ENCODE measurements around the gene ARF4. TPM values are rescaled to one million over a fixed set of nuclear protein-coding genes. Genes with fewer than 3 reads are reported as not detected.

The ARF4 gene
- total and polyA plus RNA-seq, 2 of the 4 experiments (the other 2 are of a cell fraction) = 172 to 412 TPM

- H3K9me1 ChIP-seq (ENCODE audit: insufficient read depth, low read length) = no peaks in the 10 kb centered on the region
- H4K91ac ChIP-seq (ENCODE audit: insufficient read depth, low read depth, low read length) = no peak overlapping the region
- H3K18ac ChIP-seq (ENCODE audit: low read depth, low read length) = no peak overlapping the region
- H3K4me1 ChIP-seq (ENCODE audit: control insufficient read depth, insufficient read depth, low read length) = no peaks in the 10 kb centered on the region
- H2AK5ac ChIP-seq (ENCODE audit: low read depth, low read length) = no peak overlapping the region
- no peak overlapping the region for H2BK120ac ChIP-seq (ENCODE audit: low read depth, low read length)
- H3K4me3 ChIP-seq (ENCODE audit: insufficient read depth, low read depth, low read length) = no peak overlapping the region
- in situ Hi-C loops (cut with MboI; ENCODE audit: low sequenced_read_pairs) (no loop called here), intact Hi-C loops (cut with micrococcal nuclease) (no loop called here), dilution Hi-C loops (cut with HindIII; ENCODE audit: low sequenced_read_pairs, unreplicated experiment) (no loop called here)
- no peak overlapping the region for H3K4me2 ChIP-seq (ENCODE audit: low read depth, low read length)
- TF ChIP-seq MAFK (IDR thresholded peaks at IDR 0.05; ENCODE audit: low read depth, low read length) = no peak
- TF ChIP-seq NFE2L2 (IDR thresholded peaks at IDR 0.05; ENCODE audit: low read depth, low read length) = no peak
- TF ChIP-seq CTCF (conservative IDR thresholded peaks at IDR 0.05; ENCODE audit: low read depth, low read length) = no peak
- no peak for TF ChIP-seq MAZ (IDR thresholded peaks at IDR 0.05; ENCODE audit: borderline replicate concordance, low read depth, low read length)
- no peak for TF ChIP-seq RCOR1 (IDR thresholded peaks at IDR 0.05; ENCODE audit: insufficient replicate concordance, low read length)
- no peak for TF ChIP-seq CHD1 (IDR thresholded peaks at IDR 0.05; ENCODE audit: low read depth, low read length)
- no peak for TF ChIP-seq RFX5 (IDR thresholded peaks at IDR 0.05; ENCODE audit: low read depth, low read length)
- TF ChIP-seq BHLHE40 (IDR thresholded peaks at IDR 0.05; ENCODE audit: low read depth, low read length) = no peak
- TF ChIP-seq ELK1 (IDR thresholded peaks at IDR 0.05; ENCODE audit: borderline replicate concordance, low read depth, low read length) = no peak
- TF ChIP-seq RAD21 (IDR thresholded peaks at IDR 0.05; ENCODE audit: low read length) = no peak
- no peak for TF ChIP-seq CEBPB (IDR thresholded peaks at IDR 0.05; ENCODE audit: low read depth, low read length)
- no peak for TF ChIP-seq FOS (IDR thresholded peaks at IDR 0.05; ENCODE audit: low read depth, low read length)
- no peak for TF ChIP-seq SMC3 (IDR thresholded peaks at IDR 0.05; ENCODE audit: low read depth, low read length)
- no peak for TF ChIP-seq USF2 (IDR thresholded peaks at IDR 0.05; ENCODE audit: low read depth, low read length)
- no peak overlapping the region for H3K4ac ChIP-seq (ENCODE audit: low read depth, low read length)
- ATAC-seq (ENCODE audit: low read depth) (no peak), DNase-seq (no peak)
- no peak overlapping the region for H4K8ac ChIP-seq (ENCODE audit: low read depth in 2 of 2, low read length in 2 of 2)
- no peak overlapping the region for H3K27ac ChIP-seq (ENCODE audit: insufficient read depth, low read length)
- no peak overlapping the region for H3K14ac ChIP-seq (replicated peaks; ENCODE audit: low read depth, low read length)
- no peak overlapping the region for H2BK20ac ChIP-seq (ENCODE audit: low read depth, low read length)
- no peak overlapping the region for H2AK9ac ChIP-seq (replicated peaks; ENCODE audit: low read depth, low read length, poor library complexity)
- POLR2A ChIA-PET (ENCODE audit: unreplicated experiment) = no interaction called here
- no peak overlapping the region for H3K23ac ChIP-seq (ENCODE audit: low read depth, low read length)
- H3K9ac ChIP-seq (ENCODE audit: low read depth, low read length) = no peak overlapping the region
- H2BK15ac ChIP-seq (ENCODE audit: low read depth, low read length) = no peak overlapping the region
- H3K36me3 ChIP-seq (ENCODE audit: control insufficient read depth, insufficient read depth, low read length) = 0 out of 2 replicates have a peak, but pooled peaks cover 1% of the 10 kb centered on the region
- no peak overlapping the region for H4K5ac ChIP-seq (ENCODE audit: low read depth, low read length)
- H2AFZ ChIP-seq (replicated peaks; ENCODE audit: low read length, poor library complexity) = no peak overlapping the region
- no peaks in the 10 kb centered on the region; a peak in 1 of 4 replicates for H3K79me1 ChIP-seq (ENCODE audit: low read depth in 1 of 2, low read length in 2 of 2)
- H3K56ac ChIP-seq (ENCODE audit: extremely low read depth, insufficient read depth, low read length) = no peak overlapping the region
- no peaks in the 10 kb centered on the region for H3K27me3 ChIP-seq (ENCODE audit: control insufficient read depth, insufficient read depth, low read length)
- CTCF ChIA-PET = no interaction called here
- no peak overlapping the region for H2BK5ac ChIP-seq (ENCODE audit: low read depth, low read length, poor library complexity, severe bottlenecking)
- BruUV-seq (replicated peaks) = no TSS peak
- H4K20me1 ChIP-seq (ENCODE audit: insufficient read depth, low read length) = no peaks in the 10 kb centered on the region
- no peaks in the 10 kb centered on the region for H3K9me3 ChIP-seq (ENCODE audit: control insufficient read depth, insufficient read depth, low read length)
Observed at GRCh38 chr3:57605683-57606082, 8.5 kb upstream of the ARF4 start.

All from IMR-90 (cell line).